H1 (cell line): ENCODE results near the gene CRACDL. TPM values are rescaled to one million over a fixed set of nuclear protein-coding genes. Genes with fewer than 3 reads are reported as not detected.

Experiments
- CTCF ChIA-PET: fragments of 300-600 bp; sonication (Branson Sonifier 250); formaldehyde crosslinking; loops from one replicate; lab custom pipeline; 2021; ENCODE audit not compliant: partially characterized antibody; lab: Charles Lee
- POLR2A ChIA-PET: fragments of 300-600 bp; sonication (Branson Sonifier 250); formaldehyde crosslinking; loops from one replicate; lab custom pipeline; 2021; ENCODE audit warnings: inconsistent platforms; ENCODE audit not compliant: partially characterized antibody; lab: Charles Lee
- DNase-seq, 2 experiments: peaks; one replicate each; pipeline versions ENCODE4 v3.0.0 to v3.0.0-alpha.2; 2010 to 2022; ENCODE audit warnings: low spot score in 2 of 2, low read depth in 1 of 2, mixed read lengths in 1 of 2
- FAIRE-seq: peaks from 2 replicates; lab custom pipeline; 2011; peaks lifted over from hg19 to GRCh38; lab: Jason Lieb, UNC
- H2AFZ ChIP-seq: 2 replicates; pipeline ENCODE4 v1.8.1; 2012; ENCODE audit warnings: low read length, inconsistent platforms
- H2AK5ac ChIP-seq: 2 replicates; pipeline ENCODE4 v1.6.1; 2013; ENCODE audit warnings: low read depth, low read length
- H2BK120ac ChIP-seq: replicated peaks from 2 replicates; pipeline ENCODE3; 2013; ENCODE audit warnings: low read depth, low read length, inconsistent platforms
- H2BK12ac ChIP-seq: 2 replicates; pipeline ENCODE4 v1.6.1; 2013; ENCODE audit warnings: low read depth, low read length
- H2BK15ac ChIP-seq: 2 replicates; pipeline ENCODE4 v1.6.1; 2013; ENCODE audit warnings: low read length
- H2BK20ac ChIP-seq: 2 replicates; pipeline ENCODE4 v1.6.1; 2013; ENCODE audit warnings: low read length
- H2BK5ac ChIP-seq: 2 replicates; pipeline ENCODE4 v1.6.1; 2013; ENCODE audit warnings: low read depth, low read length
- H3K14ac ChIP-seq: 2 replicates; pipeline ENCODE4 v1.6.1; 2013; ENCODE audit warnings: inconsistent platforms; ENCODE audit not compliant: insufficient read length
- H3K18ac ChIP-seq: 2 replicates; pipeline ENCODE4 v1.6.1; 2013; ENCODE audit warnings: low read length; ENCODE audit errors: extremely low read depth
- H3K23ac ChIP-seq: 2 replicates; pipeline ENCODE4 v1.6.1; 2013; ENCODE audit warnings: inconsistent platforms; ENCODE audit not compliant: insufficient read length
- H3K23me2 ChIP-seq: 2 replicates; pipeline ENCODE4 v1.6.1; 2013; ENCODE audit warnings: low read depth, low read length
- H3K27ac ChIP-seq: 2 replicates; pipeline ENCODE4 v1.6.1; 2011; ENCODE audit warnings: low read depth, low read length, inconsistent platforms
- H3K27me3 ChIP-seq, 4 experiments: replicated peaks in 1 of 4; 1 replicate in 1 of 4; 2 replicates in 3 of 4; pipeline versions ENCODE4 v1.6.1 to v1.8.1; 2011 to 2013; ENCODE audit warnings: low read length in 3 of 4, mild to moderate bottlenecking in 3 of 4, inconsistent platforms in 2 of 4, mixed read lengths in 2 of 4, moderate library complexity in 1 of 4; ENCODE audit not compliant: control insufficient read depth in 3 of 4, insufficient read depth in 3 of 4; ENCODE audit errors: extremely low read depth in 1 of 4
- H3K36me3 ChIP-seq, 4 experiments: 2 replicates each; pipeline versions ENCODE4 v1.6.1 to v1.8.1; 2011 to 2013; ENCODE audit warnings: mild to moderate bottlenecking in 4 of 4, low read length in 3 of 4, moderate library complexity in 2 of 4, control low read depth in 1 of 4, inconsistent platforms in 1 of 4; ENCODE audit not compliant: insufficient read depth in 4 of 4, control insufficient read depth in 2 of 4
- H3K4ac ChIP-seq: replicated peaks from 2 replicates; pipeline ENCODE3; 2013; ENCODE audit warnings: low read length, low read depth, mixed read lengths, inconsistent platforms; ENCODE audit not compliant: insufficient read length
- H3K4me1 ChIP-seq, 4 experiments: replicated peaks in 1 of 4; 1 replicate in 1 of 4; 2 replicates in 3 of 4; pipeline versions ENCODE4 v1.6.1 to v1.8.1; 2011 to 2013; ENCODE audit warnings: low read length in 3 of 4, inconsistent platforms in 2 of 4, mixed read lengths in 1 of 4; ENCODE audit not compliant: insufficient read depth in 4 of 4, control insufficient read depth in 3 of 4
- H3K4me2 ChIP-seq, 2 experiments: 2 replicates each; pipeline versions ENCODE4 v1.6.1 to v1.8.1; 2011 to 2013; ENCODE audit warnings: low read depth in 2 of 2, low read length in 2 of 2, control low read depth in 1 of 2, inconsistent platforms in 1 of 2, mild to moderate bottlenecking in 1 of 2; ENCODE audit not compliant: insufficient read depth in 1 of 2
- H3K4me3 ChIP-seq, 4 experiments: fragments of 200-600, 300-600 bp in 1 of 4; sonication (generic), shearing (Covaris generic), sonication (Bioruptor Twin) in 1 of 4; 2 replicates each; pipeline versions ENCODE4 v1.5.1 to v1.8.1; 2011 to 2016; ENCODE audit warnings: low read length in 4 of 4, low read depth in 3 of 4, control low read depth in 2 of 4, inconsistent platforms in 2 of 4, mild to moderate bottlenecking in 2 of 4, mixed read lengths in 1 of 4, moderate library complexity in 1 of 4; ENCODE audit not compliant: insufficient read depth in 2 of 4; ENCODE audit errors: extremely low read depth in 1 of 4
- H3K56ac ChIP-seq: replicated peaks from 2 replicates; pipeline ENCODE3; 2013; ENCODE audit warnings: low read depth, mild to moderate bottlenecking, mixed read lengths, low read length, inconsistent platforms; ENCODE audit not compliant: insufficient read length
- H3K79me1 ChIP-seq: 2 replicates; pipeline ENCODE4 v1.6.1; 2013; ENCODE audit warnings: low read depth, low read length, control low read depth
- H3K79me2 ChIP-seq, 2 experiments: 2 replicates each; pipeline versions ENCODE4 v1.6.1 to v1.8.1; 2012 to 2013; ENCODE audit warnings: low read length in 2 of 2, mild to moderate bottlenecking in 2 of 2, inconsistent platforms in 1 of 2; ENCODE audit not compliant: insufficient read depth in 2 of 2, control insufficient read depth in 1 of 2
- H3K9ac ChIP-seq, 4 experiments: replicated peaks in 1 of 4; 1 replicate in 1 of 4; 2 replicates in 3 of 4; pipeline versions ENCODE4 v1.6.1 to v1.8.1; 2011 to 2013; ENCODE audit warnings: low read depth in 3 of 4, low read length in 3 of 4, control low read depth in 2 of 4, mild to moderate bottlenecking in 2 of 4, moderate library complexity in 2 of 4, inconsistent platforms in 1 of 4; ENCODE audit errors: extremely low read depth in 1 of 4
- H3K9me3 ChIP-seq, 2 experiments: 2 replicates each; pipeline versions ENCODE4 v1.6.1 to v1.8.1; 2012 to 2013; ENCODE audit warnings: mild to moderate bottlenecking in 2 of 2, moderate library complexity in 2 of 2, control low read depth in 1 of 2, inconsistent platforms in 1 of 2, low read depth in 1 of 2, low read length in 1 of 2, mixed read lengths in 1 of 2; ENCODE audit not compliant: insufficient read depth in 2 of 2
- H4K20me1 ChIP-seq, 2 experiments: replicated peaks in 1 of 2; 2 replicates each; pipeline versions ENCODE3 to v1.8.1; 2011 to 2013; ENCODE audit warnings: inconsistent platforms in 2 of 2, low read length in 2 of 2, mild to moderate bottlenecking in 1 of 2; ENCODE audit not compliant: insufficient read depth in 2 of 2, control insufficient read depth in 1 of 2
- H4K5ac ChIP-seq: 2 replicates; pipeline ENCODE4 v1.6.1; 2013; ENCODE audit warnings: low read length, low read depth, mixed read lengths, inconsistent platforms; ENCODE audit not compliant: insufficient read length
- H4K8ac ChIP-seq: 2 replicates; pipeline ENCODE4 v1.8.0; 2013; ENCODE audit warnings: mild to moderate bottlenecking, moderate library complexity, low read length, inconsistent platforms; ENCODE audit not compliant: insufficient read depth; ENCODE audit errors: extremely low read depth
- H4K91ac ChIP-seq: replicated peaks from 2 replicates; pipeline ENCODE3; 2013; ENCODE audit warnings: low read length, mixed read lengths, inconsistent platforms; ENCODE audit not compliant: insufficient read length
- BACH1 ChIP-seq: IDR thresholded peaks from 2 replicates; pipeline ENCODE4 v1.6.1; 2012; ENCODE audit warnings: low read length, improper control_type of control experiment
- CBX5 ChIP-seq: fragments of 300-800, 300-1000 bp; sonication (generic); IDR thresholded peaks from 2 replicates; pipeline ENCODE4 v1.7.1; 2016; ENCODE audit warnings: antibody characterized with exemption, low read length, low read depth
- FOSL1 ChIP-seq: IDR thresholded peaks from 2 replicates; pipeline ENCODE4 v1.6.1; 2011; ENCODE audit warnings: mild to moderate bottlenecking, low read depth, low read length, moderate library complexity; ENCODE audit not compliant: insufficient read depth
- GTF2F1 ChIP-seq: IDR thresholded peaks from 2 replicates; pipeline ENCODE4 v1.6.1; 2012; ENCODE audit warnings: low read depth, low read length, improper control_type of control experiment, borderline replicate concordance
- KDM5A ChIP-seq: fragments of 200-600 bp; IDR thresholded peaks from 2 replicates; pipeline ENCODE4 v1.7.1; 2012; ENCODE audit warnings: mild to moderate bottlenecking, low read length, inconsistent platforms, mixed read lengths
- NRF1 ChIP-seq: IDR thresholded peaks from 2 replicates; pipeline ENCODE4 v1.6.1; 2011; ENCODE audit warnings: mild to moderate bottlenecking, low read depth, low read length, improper control_type of control experiment
- RBBP5 ChIP-seq: IDR thresholded peaks from 2 replicates; pipeline ENCODE4 v1.7.1; 2012; ENCODE audit warnings: low read depth, mild to moderate bottlenecking, inconsistent platforms, low read length, moderate library complexity, borderline replicate concordance
- SP2 ChIP-seq: IDR thresholded peaks from 2 replicates; pipeline ENCODE4 v1.6.1; 2012; ENCODE audit warnings: mild to moderate bottlenecking, low read length, inconsistent platforms
- SRF ChIP-seq: IDR thresholded peaks from 2 replicates; pipeline ENCODE4 v1.6.1; 2011; ENCODE audit warnings: mild to moderate bottlenecking, low read depth, low read length, moderate library complexity
- WGBS, 2 experiments: shearing (Covaris generic) in 1 of 2; methylation state at CpG; one replicate each; pipeline versions ENCODE4 v1.1.6 to v1.1.7; 2013 to 2015; ENCODE audit warnings: low lambda C conversion rate in 2 of 2, mixed read lengths in 2 of 2, inconsistent platforms in 1 of 2, low coverage in 1 of 2, missing lambda C conversion rate in 1 of 2; ENCODE audit not compliant: insufficient replicate concordance in 2 of 2, insufficient coverage in 1 of 2, insufficient read length in 1 of 2; ENCODE audit errors: extremely low coverage in 1 of 2, missing lambda C conversion rate in 1 of 2; 5-methylcytosine and 5-hydroxymethylcytosine counted together
- polyA plus RNA-seq, 7 experiments: library from polyadenylated mRNA; depleted of rRNA in 3 of 7; stranded (reverse) in 5 of 7; unstranded in 2 of 7; fragments of >200 nt in 5 of 7; fragments of 200-250 nt in 2 of 7; gene quantifications; 1 replicate in 5 of 7; 2 replicates in 1 of 7; 4 replicates in 1 of 7; pipeline versions ENCODE4 v1.2.1 to v1.2.3, GENCODE V29; 2011 to 2013; ENCODE audit warnings: missing spikeins in 2 of 7, mixed read lengths in 2 of 7
- total RNA-seq: library from RNA; stranded (reverse); fragmentation: NEBNext Ultra II Directional; extraction: Animal tissue kit (Norgen Biotek cat#: 25700); gene quantifications from 2 replicates; pipeline ENCODE4 v1.2.1, GENCODE V29; 2021
- TF ChIP-seq, protein P1 (sequence below), 3 experiments: IDR thresholded peaks; 1 replicate in 2 of 3; 2 replicates in 1 of 3; pipeline versions ENCODE4 v1.5.1 to v1.6.1; 2011; ENCODE audit warnings: low read length in 3 of 3, mild to moderate bottlenecking in 3 of 3, inconsistent platforms in 2 of 3, low read depth in 1 of 3, moderate library complexity in 1 of 3; ENCODE audit not compliant: insufficient read depth in 1 of 3; ENCODE audit errors: control extremely low read depth in 1 of 3

CRACDL gene
- total and polyA plus RNA-seq, 2 of the 8 experiments (the other 6 are each of a cell fraction or from before 2014, with no cell fraction given) = 0.07 to 0.38 TPM

DNA sequence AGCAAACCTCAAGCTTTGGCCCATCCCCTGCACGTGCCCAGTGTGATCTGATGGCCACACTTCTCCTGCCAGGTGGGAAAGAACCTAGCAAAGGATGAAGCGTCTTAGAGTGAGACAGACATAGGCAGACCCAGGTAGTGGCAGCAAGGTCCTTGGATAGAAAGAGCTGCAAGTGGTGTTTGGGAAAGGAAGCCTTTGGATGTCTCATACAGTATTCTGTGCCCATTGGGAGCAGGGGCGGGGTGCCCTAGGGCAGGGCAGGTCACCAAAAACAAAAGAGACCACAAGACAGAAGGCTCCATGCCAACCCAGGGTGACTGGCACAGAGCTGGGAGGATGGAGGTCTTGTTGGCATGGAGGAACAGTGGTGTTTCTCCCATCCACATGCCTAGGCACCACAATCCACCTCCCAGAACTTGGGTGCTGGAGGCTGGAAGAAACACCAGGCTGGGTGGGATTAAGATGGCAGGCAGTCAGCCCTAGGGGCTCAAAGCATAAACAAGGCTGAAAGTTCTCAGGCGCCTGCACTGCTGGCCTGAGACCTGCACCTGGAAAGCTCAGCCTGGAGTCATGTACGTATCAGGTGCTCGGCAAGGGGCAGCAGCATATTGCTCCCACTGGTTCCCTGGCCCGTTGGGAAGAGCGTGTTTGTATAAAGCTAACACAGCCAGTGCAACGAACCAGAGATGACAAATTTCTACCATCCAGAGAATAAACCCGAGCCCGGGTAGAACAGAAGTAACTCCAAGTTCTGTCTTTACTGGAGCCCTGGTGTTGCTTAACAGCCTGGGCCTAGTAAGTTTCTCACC is 52.9 kb downstream of the CRACDL start:
- Histone ChIP-seq H3K4me3 (no peak overlapping the region), H4K20me1 (no peaks in the 10 kb centered on the region), H3K18ac (no peak overlapping the region), H2AFZ (no peak overlapping the region), H4K5ac (no peak overlapping the region), H4K8ac (no peak overlapping the region), H2AK5ac (no peak overlapping the region), H3K9me3 (peaks cover 12 to 13% of the 10 kb centered on the region in 2 experiments; a peak in 2 of 4 replicates), H3K9ac (no peak overlapping the region; a peak in 2 of 7 replicates), H3K79me1 (no peaks in the 10 kb centered on the region)
- CTCF ChIA-PET = interaction anchor here (1.1 to 1.5 kb wide), 4 partner anchors 10 to 184 kb away, joined by 3 to 7 read pairs (median 4); no protein-coding TSS in a partner anchor
- FAIRE-seq (no peak), DNase-seq (peak in 1 of 2 experiments; percentile 23)
- TF ChIP-seq KDM5A = no peak
- no peak for TF ChIP-seq SRF
- TF ChIP-seq, protein P1, sequence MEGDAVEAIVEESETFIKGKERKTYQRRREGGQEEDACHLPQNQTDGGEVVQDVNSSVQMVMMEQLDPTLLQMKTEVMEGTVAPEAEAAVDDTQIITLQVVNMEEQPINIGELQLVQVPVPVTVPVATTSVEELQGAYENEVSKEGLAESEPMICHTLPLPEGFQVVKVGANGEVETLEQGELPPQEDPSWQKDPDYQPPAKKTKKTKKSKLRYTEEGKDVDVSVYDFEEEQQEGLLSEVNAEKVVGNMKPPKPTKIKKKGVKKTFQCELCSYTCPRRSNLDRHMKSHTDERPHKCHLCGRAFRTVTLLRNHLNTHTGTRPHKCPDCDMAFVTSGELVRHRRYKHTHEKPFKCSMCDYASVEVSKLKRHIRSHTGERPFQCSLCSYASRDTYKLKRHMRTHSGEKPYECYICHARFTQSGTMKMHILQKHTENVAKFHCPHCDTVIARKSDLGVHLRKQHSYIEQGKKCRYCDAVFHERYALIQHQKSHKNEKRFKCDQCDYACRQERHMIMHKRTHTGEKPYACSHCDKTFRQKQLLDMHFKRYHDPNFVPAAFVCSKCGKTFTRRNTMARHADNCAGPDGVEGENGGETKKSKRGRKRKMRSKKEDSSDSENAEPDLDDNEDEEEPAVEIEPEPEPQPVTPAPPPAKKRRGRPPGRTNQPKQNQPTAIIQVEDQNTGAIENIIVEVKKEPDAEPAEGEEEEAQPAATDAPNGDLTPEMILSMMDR (IDR thresholded peaks at IDR 0.05; ENCODE audit: control extremely low read depth in 1 of 3, insufficient read depth in 1 of 3, low read depth in 1 of 3, low read length in 3 of 3) = no peak
- TF ChIP-seq CBX5 = no peak
- TF ChIP-seq RBBP5 = no peak
- no peak for TF ChIP-seq BACH1
- no peak for TF ChIP-seq GTF2F1
- no peak for TF ChIP-seq SP2
- no peak for TF ChIP-seq FOSL1
- no peak for TF ChIP-seq NRF1
- TF ChIP-seq, all 59 proteins: peak for 0
- Histone ChIP-seq H2BK15ac (no peak overlapping the region), H3K27ac (no peak overlapping the region), H2BK120ac (no peak overlapping the region), H2BK5ac (no peak overlapping the region), H3K56ac (no peak overlapping the region), H3K4ac (no peak overlapping the region), H4K91ac (no peak overlapping the region), H3K36me3 (no peaks in the 10 kb centered on the region), H3K79me2 (no peaks in the 10 kb centered on the region), H3K14ac (no peak overlapping the region), H3K27me3 (no peaks in the 10 kb centered on the region), H3K4me1 (no peaks in the 10 kb centered on the region), H2BK12ac (no peak overlapping the region), H3K23ac (no peak overlapping the region), H3K23me2 (no peaks in the 10 kb centered on the region), H2BK20ac (no peak overlapping the region), H3K4me2 (no peak overlapping the region)
- WGBS, 2 experiments = 85% methylated on average over 11 of the region's 11 CpGs; no CpG with 5 or more reads in 1 of the 2 experiments
- POLR2A ChIA-PET = no interaction called here
